ENCODE measurements around the gene ZFP14.

The ZFP14 gene

DNA sequence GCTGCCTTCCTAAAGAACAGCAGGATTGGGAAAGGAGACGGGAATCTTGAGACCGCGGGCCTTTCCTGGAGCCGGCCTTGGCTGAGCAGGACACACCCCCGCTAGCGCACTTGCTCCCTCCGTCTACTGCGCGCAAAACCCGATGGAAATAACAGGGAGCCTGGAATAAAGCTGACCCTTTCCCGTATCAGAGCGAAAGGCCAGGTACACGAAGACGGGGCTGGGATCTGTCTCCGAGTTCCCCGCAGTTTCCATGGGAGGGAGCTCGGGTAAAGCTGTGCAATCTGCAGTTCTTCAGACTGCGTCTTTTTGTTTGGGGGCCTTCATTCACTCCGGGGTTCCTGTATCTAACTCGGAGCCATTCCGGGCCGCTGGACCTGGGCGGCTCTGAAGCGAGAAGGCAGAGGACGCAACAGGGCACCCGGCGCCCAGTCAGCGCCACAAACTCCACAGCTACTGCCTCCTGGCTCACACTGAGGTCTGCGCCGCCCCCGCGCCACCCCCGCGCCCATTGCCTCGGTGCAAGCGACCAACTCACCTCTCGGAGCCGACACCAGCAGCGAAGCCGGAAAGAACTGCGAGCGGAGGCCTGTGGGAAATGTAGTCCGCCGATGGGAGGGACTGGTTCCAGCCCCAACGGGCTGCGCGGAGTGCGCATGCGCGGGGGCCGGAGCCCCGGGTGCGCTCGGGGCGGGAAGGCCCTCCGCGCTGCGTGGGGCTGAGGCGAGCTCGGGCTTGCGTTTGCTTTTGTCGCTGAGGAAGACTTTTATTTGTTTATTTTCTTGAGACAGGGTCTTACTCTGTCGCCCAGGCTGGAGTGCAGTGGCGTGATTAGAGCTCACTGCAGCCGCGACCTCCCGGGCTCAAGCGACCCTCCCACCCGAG is at the start of gene ZFP14:
ZFP14 (minus strand) TSS at position 577 of the 885 bp plus-strand sequence. CDS start 11,309 bp downstream, outside the sequence.
- Histone ChIP-seq H3K9me3 (ENCODE audit: control insufficient read depth, low read length) (no peaks in the 10 kb centered on the region), H3K9ac (ENCODE audit: low read length) (peak within 1 kb of the TSS; percentile 91), H3K4me3 (ENCODE audit: low read length) (peak within 1 kb of the TSS; percentile 99), H3K36me3 (ENCODE audit: control insufficient read depth, insufficient read depth, low read length, severe bottlenecking) (no peaks in the 10 kb centered on the region), H3K27me3 (replicated peaks; ENCODE audit: control insufficient read depth, insufficient read depth, low read length) (no peaks in the 10 kb centered on the region), H3K4me1 (ENCODE audit: control insufficient read depth, insufficient read depth, low read length) (peaks cover 12% of the 10 kb centered on the region)
- DNase-seq (ENCODE audit: low read depth), result peak; percentile 98

DNA sequence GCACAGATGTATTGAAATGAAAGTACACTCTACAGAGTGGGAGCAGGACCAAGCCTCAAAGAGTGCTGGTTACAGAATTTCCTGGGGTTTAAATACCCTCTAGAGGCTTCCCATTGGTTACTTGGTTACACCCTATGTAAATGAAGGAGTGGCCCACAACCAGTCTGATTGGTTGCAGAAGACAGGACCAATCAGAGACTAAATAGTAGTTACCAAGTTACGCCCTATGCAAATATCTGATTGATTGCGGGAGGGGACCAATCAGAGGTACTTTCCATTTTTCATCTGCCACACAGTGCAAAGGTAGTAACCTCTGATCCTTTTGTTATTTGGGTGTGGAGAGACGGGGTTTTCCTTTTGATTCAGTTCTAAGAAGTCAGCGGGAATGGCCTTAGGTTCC is 44.9 kb upstream of the ZFP14 start:
- H3K9me3 ChIP-seq (ENCODE audit: control insufficient read depth, low read length), result no peaks in the 10 kb centered on the region
- H3K9ac ChIP-seq (ENCODE audit: low read length), result no peak overlapping the region
- no peak overlapping the region for H3K4me3 ChIP-seq (ENCODE audit: low read length)
- no peaks in the 10 kb centered on the region for H3K4me1 ChIP-seq (ENCODE audit: control insufficient read depth, insufficient read depth, low read length)
- no peak for DNase-seq (ENCODE audit: low read depth)
- no peaks in the 10 kb centered on the region for H3K27me3 ChIP-seq (replicated peaks; ENCODE audit: control insufficient read depth, insufficient read depth, low read length)
- no peaks in the 10 kb centered on the region for H3K36me3 ChIP-seq (ENCODE audit: control insufficient read depth, insufficient read depth, low read length, severe bottlenecking)

DNA sequence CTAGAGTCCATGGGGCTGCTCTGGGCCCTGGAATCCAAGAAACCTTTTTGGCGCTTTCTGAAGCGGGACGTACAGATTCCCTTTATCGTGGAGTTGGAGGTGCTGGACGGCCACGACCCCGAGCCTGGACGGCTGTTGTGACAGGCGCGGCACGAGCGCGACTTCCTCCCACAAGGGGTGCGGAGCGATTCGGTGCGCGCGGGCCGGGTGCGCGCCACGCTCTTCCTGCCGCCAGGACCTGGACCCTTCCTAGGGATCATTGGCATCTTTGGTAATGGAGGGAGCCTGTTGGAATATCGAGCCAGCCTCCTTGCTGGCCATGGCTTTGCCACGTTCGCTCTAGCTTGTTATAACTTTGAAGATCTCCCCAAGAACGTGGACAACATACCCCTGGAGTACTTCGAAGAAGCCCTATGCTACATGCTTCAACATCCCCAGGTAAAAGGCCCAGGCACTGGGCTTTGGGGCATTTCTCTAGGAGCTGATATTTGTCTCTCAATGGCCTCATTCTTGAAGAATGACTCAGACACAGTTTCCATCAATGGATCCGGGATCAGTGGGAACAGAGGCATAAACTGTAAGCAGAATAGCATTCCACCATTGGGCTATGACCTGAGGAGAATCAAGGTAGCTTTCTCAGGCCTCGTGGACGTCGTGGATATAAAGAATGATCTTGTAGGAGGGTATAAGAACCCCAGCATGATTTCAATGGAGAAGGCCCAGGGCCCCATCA is 42.9 kb upstream of the ZFP14 start:
- no peaks in the 10 kb centered on the region for H3K27me3 ChIP-seq (replicated peaks; ENCODE audit: control insufficient read depth, insufficient read depth, low read length)
- H3K4me1 ChIP-seq (ENCODE audit: control insufficient read depth, insufficient read depth, low read length), result peaks cover 11% of the 10 kb centered on the region
- H3K36me3 ChIP-seq (ENCODE audit: control insufficient read depth, insufficient read depth, low read length, severe bottlenecking), result no peaks in the 10 kb centered on the region
- peak overlapping the region; percentile 82 for H3K4me3 ChIP-seq (ENCODE audit: low read length)
- no peaks in the 10 kb centered on the region for H3K9me3 ChIP-seq (ENCODE audit: control insufficient read depth, low read length)
- peak overlapping the region; percentile 80 for H3K9ac ChIP-seq (ENCODE audit: low read length)
- no peak for DNase-seq (ENCODE audit: low read depth)

- Histone ChIP-seq H3K9ac (ENCODE audit: low read length) (peak overlapping the region; percentile 80), H3K4me3 (ENCODE audit: low read length) (peak overlapping the region; percentile 82), H3K27me3 (replicated peaks; ENCODE audit: control insufficient read depth, insufficient read depth, low read length) (no peaks in the 10 kb centered on the region), H3K9me3 (ENCODE audit: control insufficient read depth, low read length) (no peaks in the 10 kb centered on the region), H3K36me3 (ENCODE audit: control insufficient read depth, insufficient read depth, low read length, severe bottlenecking) (no peaks in the 10 kb centered on the region), H3K4me1 (ENCODE audit: control insufficient read depth, insufficient read depth, low read length) (peaks cover 11% of the 10 kb centered on the region)
- DNase-seq (ENCODE audit: low read depth), result peak; percentile 20
Measured at GRCh38 chr19:36420961-36421748, 42.2 kb upstream of the ZFP14 start.

DNA sequence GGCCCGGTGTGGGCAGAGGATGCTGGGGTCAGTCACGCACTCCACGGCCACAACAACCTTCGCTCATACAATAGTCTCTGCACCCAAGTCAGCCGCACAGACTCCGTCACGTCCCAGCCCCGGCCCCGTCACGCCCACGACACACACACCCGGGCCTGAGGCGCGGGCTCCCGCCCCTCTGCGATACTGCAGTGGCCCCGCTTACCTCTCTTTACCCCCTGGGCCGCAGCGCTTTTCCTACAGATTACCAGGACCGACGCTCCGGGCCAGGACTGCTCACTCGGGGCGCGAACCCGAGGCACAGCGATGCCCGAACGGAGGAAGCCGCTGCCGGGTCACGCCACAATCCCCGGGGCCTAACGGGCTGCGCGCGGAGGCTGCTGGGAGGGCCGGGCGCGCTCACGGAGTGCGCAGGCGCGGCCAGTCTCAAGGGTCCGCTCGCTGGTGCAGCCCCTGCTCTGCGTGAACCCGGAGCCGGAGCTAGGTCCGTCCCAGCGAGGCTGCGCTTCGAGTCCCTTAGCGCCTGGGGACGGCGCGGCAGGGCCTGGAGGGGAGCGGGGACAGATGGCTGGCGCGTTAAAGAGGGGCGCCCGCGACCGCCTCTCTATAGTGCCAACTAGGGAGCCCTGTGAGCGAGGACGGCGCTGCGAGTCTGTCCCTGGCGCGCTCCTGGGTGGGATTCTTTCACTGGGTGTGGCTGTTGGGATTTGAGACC is 39.4 kb upstream of the ZFP14 start, which contains the start of gene ZFP82:
ZFP82 (minus strand) TSS at position 358 of the 715 bp plus-strand sequence. CDS start 8,855 bp downstream, outside the sequence.
- Histone ChIP-seq H3K27me3 (replicated peaks; ENCODE audit: control insufficient read depth, insufficient read depth, low read length) (no peaks in the 10 kb centered on the region), H3K9me3 (ENCODE audit: control insufficient read depth, low read length) (no peaks in the 10 kb centered on the region), H3K36me3 (ENCODE audit: control insufficient read depth, insufficient read depth, low read length, severe bottlenecking) (no peaks in the 10 kb centered on the region), H3K9ac (ENCODE audit: low read length) (peak within 1 kb of the TSS; percentile 93), H3K4me3 (ENCODE audit: low read length) (peak within 1 kb of the TSS; percentile 85), H3K4me1 (ENCODE audit: control insufficient read depth, insufficient read depth, low read length) (peaks cover 11% of the 10 kb centered on the region)
- peak; percentile 84 for DNase-seq (ENCODE audit: low read depth)

GRCh38 chr19:36417752-36418286 is 38.8 kb upstream of the ZFP14 start:
- DNase-seq (ENCODE audit: low read depth), result no peak
- H3K4me3 ChIP-seq (ENCODE audit: low read length), result peak overlapping the region; percentile 85

GRCh38 chr19:36409841-36410240 is 30.8 kb upstream of the ZFP14 start:
- no peak overlapping the region for H3K4me3 ChIP-seq (ENCODE audit: low read length)
- no peak for DNase-seq (ENCODE audit: low read depth)
- H3K9ac ChIP-seq (ENCODE audit: low read length), result no peak overlapping the region
- peaks cover 40% of the 10 kb centered on the region for H3K9me3 ChIP-seq (ENCODE audit: control insufficient read depth, low read length)
- peaks cover 52% of the 10 kb centered on the region for H3K36me3 ChIP-seq (ENCODE audit: control insufficient read depth, insufficient read depth, low read length, severe bottlenecking)
- H3K4me1 ChIP-seq (ENCODE audit: control insufficient read depth, insufficient read depth, low read length), result no peaks in the 10 kb centered on the region
- H3K27me3 ChIP-seq (replicated peaks; ENCODE audit: control insufficient read depth, insufficient read depth, low read length), result no peaks in the 10 kb centered on the region

More at GRCh38 chr19:36417752-36418286, 38.8 kb upstream of the ZFP14 start:
- Histone ChIP-seq H3K36me3 (ENCODE audit: control insufficient read depth, insufficient read depth, low read length, severe bottlenecking) (peaks cover 3% of the 10 kb centered on the region), H3K27me3 (replicated peaks; ENCODE audit: control insufficient read depth, insufficient read depth, low read length) (no peaks in the 10 kb centered on the region), H3K4me1 (ENCODE audit: control insufficient read depth, insufficient read depth, low read length) (peaks cover 11% of the 10 kb centered on the region), H3K9me3 (ENCODE audit: control insufficient read depth, low read length) (peaks cover 2% of the 10 kb centered on the region), H3K9ac (ENCODE audit: low read length) (peak overlapping the region; percentile 93)

DNA sequence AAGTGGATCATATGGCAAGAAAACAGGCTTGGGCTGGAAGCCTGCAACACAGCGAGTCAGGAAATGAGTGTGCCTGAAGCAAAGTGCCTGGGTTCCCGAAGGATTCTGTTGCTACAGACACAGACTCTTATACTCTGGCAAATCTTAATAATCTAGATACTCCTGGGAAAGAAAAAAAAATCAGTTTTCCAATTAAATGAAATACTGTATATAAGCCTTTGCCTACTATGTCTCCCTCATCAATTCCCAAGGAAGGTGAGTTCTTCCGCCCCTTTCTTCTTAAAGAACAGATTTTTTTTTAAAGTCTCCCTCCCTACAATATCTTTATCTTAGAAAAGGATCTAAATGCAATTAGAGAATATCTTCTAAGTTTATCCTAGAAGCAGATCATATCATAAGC is 29.1 kb upstream of the ZFP14 start:
- Histone ChIP-seq H3K9me3 (ENCODE audit: control insufficient read depth, low read length) (peaks cover 53% of the 10 kb centered on the region), H3K4me1 (ENCODE audit: control insufficient read depth, insufficient read depth, low read length) (no peaks in the 10 kb centered on the region), H3K36me3 (ENCODE audit: control insufficient read depth, insufficient read depth, low read length, severe bottlenecking) (peaks cover 67% of the 10 kb centered on the region), H3K9ac (ENCODE audit: low read length) (no peak overlapping the region), H3K27me3 (replicated peaks; ENCODE audit: control insufficient read depth, insufficient read depth, low read length) (no peaks in the 10 kb centered on the region), H3K4me3 (ENCODE audit: low read length) (peak overlapping the region; percentile 54)
- DNase-seq (ENCODE audit: low read depth), result no peak

GRCh38 chr19:36404498-36404897 is 25.5 kb upstream of the ZFP14 start:
- Histone ChIP-seq H3K9me3 (ENCODE audit: control insufficient read depth, low read length) (peaks cover 72% of the 10 kb centered on the region), H3K9ac (ENCODE audit: low read length) (no peak overlapping the region), H3K4me3 (ENCODE audit: low read length) (no peak overlapping the region), H3K27me3 (replicated peaks; ENCODE audit: control insufficient read depth, insufficient read depth, low read length) (no peaks in the 10 kb centered on the region), H3K4me1 (ENCODE audit: control insufficient read depth, insufficient read depth, low read length) (no peaks in the 10 kb centered on the region), H3K36me3 (ENCODE audit: control insufficient read depth, insufficient read depth, low read length, severe bottlenecking) (peaks cover 91% of the 10 kb centered on the region)
- no peak for DNase-seq (ENCODE audit: low read depth)

- peaks cover 92% of the 10 kb centered on the region for H3K36me3 ChIP-seq (ENCODE audit: control insufficient read depth, insufficient read depth, low read length, severe bottlenecking)
Measured at GRCh38 chr19:36401475-36401874, 22.5 kb upstream of the ZFP14 start.

More at GRCh38 chr19:36401475-36401874, 22.5 kb upstream of the ZFP14 start:
- Histone ChIP-seq H3K9ac (ENCODE audit: low read length) (no peak overlapping the region), H3K4me3 (ENCODE audit: low read length) (no peak overlapping the region), H3K9me3 (ENCODE audit: control insufficient read depth, low read length) (peaks cover 85% of the 10 kb centered on the region), H3K4me1 (ENCODE audit: control insufficient read depth, insufficient read depth, low read length) (no peaks in the 10 kb centered on the region), H3K27me3 (replicated peaks; ENCODE audit: control insufficient read depth, insufficient read depth, low read length) (no peaks in the 10 kb centered on the region)
- DNase-seq (ENCODE audit: low read depth), result no peak
